Adrenal gland (tissue), 5 donors: ENCODE results near the gene MISP3.

ENCODE experiments used
- CTCF ChIP-seq, 6 experiments: fragments of 450-650 bp in 4 of 6; fragments of 200-600 bp in 2 of 6; sonication (generic) in 1 of 6; IDR thresholded peaks; 1 replicate in 5 of 6; 2 replicates in 1 of 6; pipeline versions ENCODE4 v1.5.1 to v1.8.0; 2016 to 2021; ENCODE audit warnings: antibody characterized with exemption in 6 of 6, mild to moderate bottlenecking in 2 of 6, moderate library complexity in 1 of 6
- POLR2A ChIP-seq, 2 donors: fragments of 450-650 bp; IDR thresholded peaks; one replicate each; pipeline ENCODE4 v1.6.1; 2017; ENCODE audit warnings: antibody characterized with exemption in 2 of 2, mild to moderate bottlenecking in 2 of 2, moderate library complexity in 1 of 2
- donor health status: DM: no; HTN: no; CAD: no.

GRCh38 chr19:14052470-14052869 lies 20.1 kb upstream of the MISP3 start:
- no peak for TF ChIP-seq CTCF (IDR thresholded peaks at IDR 0.05)
- TF ChIP-seq POLR2A (IDR thresholded peaks at IDR 0.05), result no peak
